Measurements from ENCODE around the gene ACSF3.

ACSF3 gene

GRCh38 chr16:89145406-89146161 is 51.9 kb downstream of the ACSF3 start:
- no peak for DNase-seq (ENCODE audit: low read depth)

- DNase-seq (ENCODE audit: low read depth) = no peak
Measured at GRCh38 chr16:89146211-89147005, 52.8 kb downstream of the ACSF3 start.

- DNase-seq (ENCODE audit: low read depth) = no peak
Measured at GRCh38 chr16:89147085-89147817, 53.6 kb downstream of the ACSF3 start.

GRCh38 chr16:89149386-89149785 is 55.7 kb downstream of the ACSF3 start:
- no peak for DNase-seq (ENCODE audit: low read depth)

- DNase-seq (ENCODE audit: low read depth) = no peak
Measured at GRCh38 chr16:89150090-89150835, 56.6 kb downstream of the ACSF3 start.

- DNase-seq (ENCODE audit: low read depth) = no peak
Measured at GRCh38 chr16:89150981-89151380, 57.3 kb downstream of the ACSF3 start.

- no peak for DNase-seq (ENCODE audit: low read depth)
Measured at GRCh38 chr16:89152831-89153700, 59.4 kb downstream of the ACSF3 start.

- DNase-seq (ENCODE audit: low read depth) = no peak
Measured at GRCh38 chr16:89153848-89154271, 60.2 kb downstream of the ACSF3 start.

GRCh38 chr16:89154390-89155183 is 60.9 kb downstream of the ACSF3 start:
- no peak for DNase-seq (ENCODE audit: low read depth)

GRCh38 chr16:89155184-89155679 is 61.6 kb downstream of the ACSF3 start:
- DNase-seq (ENCODE audit: low read depth) = no peak

- no peak for DNase-seq (ENCODE audit: low read depth)
Measured at GRCh38 chr16:89155851-89156739, 62.4 kb downstream of the ACSF3 start.

- DNase-seq (ENCODE audit: low read depth) = no peak
Measured at GRCh38 chr16:89156740-89157645, 63.3 kb downstream of the ACSF3 start.

GRCh38 chr16:89157778-89158177 is 64.1 kb downstream of the ACSF3 start:
- no peak for DNase-seq (ENCODE audit: low read depth)

GRCh38 chr16:89159066-89159849 is 65.6 kb downstream of the ACSF3 start:
- no peak for DNase-seq (ENCODE audit: low read depth)

GRCh38 chr16:89159850-89160354 is 66.2 kb downstream of the ACSF3 start:
- no peak for DNase-seq (ENCODE audit: low read depth)

- DNase-seq (ENCODE audit: low read depth) = no peak
Measured at GRCh38 chr16:89160977-89161701, 67.5 kb downstream of the ACSF3 start.

All from non-pigmented ciliary epithelial cell (primary cell).